ENCODE measurements around the gene NTN5.

DNA sequence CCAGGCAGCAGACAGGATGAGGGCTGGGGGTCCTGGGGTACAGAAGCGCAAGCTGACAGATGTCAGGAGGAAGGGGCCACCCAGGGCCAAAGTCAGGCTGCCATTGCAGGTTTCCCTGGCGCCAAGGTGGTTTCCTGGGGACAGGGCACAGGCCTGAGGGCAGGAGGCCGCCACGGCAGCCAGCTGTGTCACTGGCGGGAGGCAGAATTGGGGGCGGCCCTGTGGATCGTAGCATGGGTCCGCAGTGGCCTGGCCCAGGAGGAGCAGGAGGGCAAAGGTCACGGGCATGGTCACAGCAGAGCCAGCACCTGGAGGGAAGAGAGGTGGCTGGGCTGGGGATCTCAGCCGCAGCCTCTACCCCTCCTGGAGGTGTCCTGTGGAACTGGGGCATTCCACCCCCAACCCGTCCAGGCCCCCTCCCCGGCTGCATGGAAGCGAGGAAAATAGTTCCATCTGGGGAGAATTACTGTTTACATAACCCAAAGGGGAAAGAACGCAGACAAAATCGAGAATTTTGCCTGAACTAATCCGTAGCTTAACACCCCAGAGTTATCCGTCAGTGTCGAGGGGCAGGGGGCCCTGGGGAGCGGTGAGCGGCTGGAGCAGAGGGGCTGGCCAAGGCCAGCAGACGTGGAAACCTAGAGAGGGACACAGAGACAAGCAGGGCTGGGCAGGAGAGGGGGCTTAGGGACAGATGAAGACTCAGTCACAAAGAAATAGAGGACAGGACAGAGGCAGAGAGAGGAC lies 1.9 kb downstream of the NTN5 start:
- TF ChIP-seq CTCF (IDR thresholded peaks at IDR 0.05): no peak
- no peak for TF ChIP-seq POLR2A (IDR thresholded peaks at IDR 0.05)
